ENCODE measurements around the gene PTPRD.
"Not testable (repeated sequence)": the region's sequence is repeated elsewhere in the genome, so short reads cannot be mapped to it uniquely, and the experiment has no call there.

Gene PTPRD

GRCh38 chr9:10488937-10489336, 123.9 kb downstream of the PTPRD start:
- in situ Hi-C loops (cut with MboI; ENCODE audit: low sequenced_read_pairs) = no loop called here

GRCh38 chr9:10479172-10479571, 133.6 kb downstream of the PTPRD start:
- in situ Hi-C loops (cut with MboI; ENCODE audit: low sequenced_read_pairs) = no loop called here

- in situ Hi-C loops (cut with MboI; ENCODE audit: low sequenced_read_pairs) = not testable (repeated sequence)
Observed at GRCh38 chr9:10449201-10449617, 163.6 kb downstream of the PTPRD start.

- in situ Hi-C loops (cut with MboI; ENCODE audit: low sequenced_read_pairs) = no loop called here
Observed at GRCh38 chr9:10447036-10447435, 165.8 kb downstream of the PTPRD start.

GRCh38 chr9:10443868-10444204, 169.0 kb downstream of the PTPRD start:
- in situ Hi-C loops (cut with MboI; ENCODE audit: low sequenced_read_pairs) = no loop called here

- in situ Hi-C loops (cut with MboI; ENCODE audit: low sequenced_read_pairs) = no loop called here
Observed at GRCh38 chr9:10443181-10443867, 169.5 kb downstream of the PTPRD start.

GRCh38 chr9:10438955-10439354, 173.8 kb downstream of the PTPRD start:
- in situ Hi-C loops (cut with MboI; ENCODE audit: low sequenced_read_pairs) = no loop called here

- in situ Hi-C loops (cut with MboI; ENCODE audit: low sequenced_read_pairs) = no loop called here
Observed at GRCh38 chr9:10436756-10437155, 176.0 kb downstream of the PTPRD start.

- in situ Hi-C loops (cut with MboI; ENCODE audit: low sequenced_read_pairs) = no loop called here
Observed at GRCh38 chr9:10434412-10434811, 178.4 kb downstream of the PTPRD start.

- in situ Hi-C loops (cut with MboI; ENCODE audit: low sequenced_read_pairs) = no loop called here
Observed at GRCh38 chr9:10411272-10411671, 201.5 kb downstream of the PTPRD start.

GRCh38 chr9:10403283-10403682, 209.5 kb downstream of the PTPRD start:
- in situ Hi-C loops (cut with MboI; ENCODE audit: low sequenced_read_pairs) = no loop called here

- in situ Hi-C loops (cut with MboI; ENCODE audit: low sequenced_read_pairs) = no loop called here
Observed at GRCh38 chr9:10396615-10397014, 216.2 kb downstream of the PTPRD start.

GRCh38 chr9:10387282-10387681, 225.5 kb downstream of the PTPRD start:
- in situ Hi-C loops (cut with MboI; ENCODE audit: low sequenced_read_pairs) = no loop called here

- in situ Hi-C loops (cut with MboI; ENCODE audit: low sequenced_read_pairs) = no loop called here
Observed at GRCh38 chr9:10371824-10372223, 241.0 kb downstream of the PTPRD start.

- in situ Hi-C loops (cut with MboI; ENCODE audit: low sequenced_read_pairs) = no loop called here
Observed at GRCh38 chr9:10366171-10366779, 246.5 kb downstream of the PTPRD start.

- in situ Hi-C loops (cut with MboI; ENCODE audit: low sequenced_read_pairs) = no loop called here
Observed at GRCh38 chr9:10354591-10354990, 258.2 kb downstream of the PTPRD start.

GRCh38 chr9:10345621-10346020, 267.2 kb downstream of the PTPRD start:
- in situ Hi-C loops (cut with MboI; ENCODE audit: low sequenced_read_pairs) = not testable (repeated sequence)

GRCh38 chr9:10341057-10341456, 271.7 kb downstream of the PTPRD start:
- in situ Hi-C loops (cut with MboI; ENCODE audit: low sequenced_read_pairs) = no loop called here

- in situ Hi-C loops (cut with MboI; ENCODE audit: low sequenced_read_pairs) = no loop called here
Observed at GRCh38 chr9:10339152-10339551, 273.6 kb downstream of the PTPRD start.

- in situ Hi-C loops (cut with MboI; ENCODE audit: low sequenced_read_pairs) = no loop called here
Observed at GRCh38 chr9:10331157-10331556, 281.6 kb downstream of the PTPRD start.

GRCh38 chr9:10282084-10282483, 330.7 kb downstream of the PTPRD start:
- in situ Hi-C loops (cut with MboI; ENCODE audit: low sequenced_read_pairs) = no loop called here

- in situ Hi-C loops (cut with MboI; ENCODE audit: low sequenced_read_pairs) = no loop called here
Observed at GRCh38 chr9:10274988-10275387, 337.8 kb downstream of the PTPRD start.

- in situ Hi-C loops (cut with MboI; ENCODE audit: low sequenced_read_pairs) = no loop called here
Observed at GRCh38 chr9:10274175-10274574, 338.6 kb downstream of the PTPRD start.
